Esophagus squamous epithelium (tissue), 5 donors: Measurements from ENCODE around the gene SLC6A19. TPM values are rescaled to one million over a fixed set of nuclear protein-coding genes. Genes with fewer than 3 reads are reported as not detected.

Experiments used
- DNase-seq: peaks from one replicate; lab custom pipeline; 2025; lab: John Stamatoyannopoulos, UW
- H3K27ac ChIP-seq, 4 donors: fragments of 200-600 bp; sonication (generic); one replicate each; pipeline ENCODE4 v1.5.1; 2016 to 2019; ENCODE audit warnings: mild to moderate bottlenecking in 1 of 4
- H3K27me3 ChIP-seq, 4 donors: fragments of 200-600 bp; sonication (generic); 1 replicate in 3 of 4; 2 replicates in 1 of 4; pipeline versions ENCODE4 v1.5.1 to v1.6.0; 2017 to 2021; ENCODE audit warnings: antibody characterized with exemption in 1 of 4
- H3K36me3 ChIP-seq, 3 donors: fragments of 200-600 bp; sonication (generic); one replicate each; pipeline ENCODE4 v1.5.1; 2016 to 2019
- H3K4me1 ChIP-seq, 3 donors: fragments of 200-600 bp; sonication (generic); one replicate each; pipeline ENCODE4 v1.5.1; 2017 to 2019
- H3K4me3 ChIP-seq, 4 donors: fragments of 200-600 bp; sonication (generic); 1 replicate in 3 of 4; 2 replicates in 1 of 4; pipeline ENCODE4 v1.5.1; 2016 to 2019; ENCODE audit warnings: mild to moderate bottlenecking in 2 of 4, moderate library complexity in 1 of 4
- H3K9me3 ChIP-seq, 3 donors: fragments of 200-600 bp; sonication (generic); one replicate each; pipeline ENCODE4 v1.5.1; 2016 to 2019
- POLR2A ChIP-seq, 4 donors: fragments of 450-650 bp; IDR thresholded peaks; one replicate each; pipeline ENCODE4 v1.6.1; 2017; ENCODE audit warnings: antibody characterized with exemption in 4 of 4, mild to moderate bottlenecking in 4 of 4, moderate library complexity in 3 of 4
- WGBS, 2 donors: methylation state at CpG; one replicate each; pipeline ENCODE4 v1.1.5; 2018; 5-methylcytosine and 5-hydroxymethylcytosine counted together
- intact Hi-C: fragments of 100-400 bp; cut with DNase I; formaldehyde crosslinking; loops from one replicate; pipeline ENCODE4 v1.15.0; 2022
- total RNA-seq, 4 donors: library from RNA; depleted of rRNA; stranded (reverse); fragments of >200 nt; gene quantifications; one replicate each; pipeline ENCODE4 v1.1.0, GENCODE V29; 2016
- TF ChIP-seq, protein P1 (sequence below), 6 experiments: fragments of 450-650 bp in 4 of 6; fragments of 200-600 bp in 2 of 6; sonication (generic) in 2 of 6; IDR thresholded peaks; one replicate each; pipeline ENCODE4 v1.5.1; 2016 to 2019; ENCODE audit warnings: antibody characterized with exemption in 6 of 6, mild to moderate bottlenecking in 4 of 6, moderate library complexity in 4 of 6
- donor health status: DM: yes; HTN: yes; CAD: no.

Gene SLC6A19
- total RNA-seq, 4 donors from 2014 or later, result not detected

- 51 to 69% methylated on average over 14 to 18 of the region's 22 CpGs for WGBS, 2 donors
- Histone ChIP-seq H3K9me3 (peaks cover 0 to 19% (median 7%) of the 10 kb centered on the region in 3 donors), H3K4me1 (peaks cover 0 to 7% (median 0%) of the 10 kb centered on the region in 3 donors), H3K4me3 (no peak overlapping the region), H3K27me3 (peaks cover 0 to 29% (median 0%) of the 10 kb centered on the region in 4 donors), H3K36me3 (no peaks in the 10 kb centered on the region), H3K27ac (no peak overlapping the region)
- DNase-seq, result no peak
- intact Hi-C loops, result no loop called here
- no peak for TF ChIP-seq POLR2A (IDR thresholded peaks at IDR 0.05)
- TF ChIP-seq, protein P1, sequence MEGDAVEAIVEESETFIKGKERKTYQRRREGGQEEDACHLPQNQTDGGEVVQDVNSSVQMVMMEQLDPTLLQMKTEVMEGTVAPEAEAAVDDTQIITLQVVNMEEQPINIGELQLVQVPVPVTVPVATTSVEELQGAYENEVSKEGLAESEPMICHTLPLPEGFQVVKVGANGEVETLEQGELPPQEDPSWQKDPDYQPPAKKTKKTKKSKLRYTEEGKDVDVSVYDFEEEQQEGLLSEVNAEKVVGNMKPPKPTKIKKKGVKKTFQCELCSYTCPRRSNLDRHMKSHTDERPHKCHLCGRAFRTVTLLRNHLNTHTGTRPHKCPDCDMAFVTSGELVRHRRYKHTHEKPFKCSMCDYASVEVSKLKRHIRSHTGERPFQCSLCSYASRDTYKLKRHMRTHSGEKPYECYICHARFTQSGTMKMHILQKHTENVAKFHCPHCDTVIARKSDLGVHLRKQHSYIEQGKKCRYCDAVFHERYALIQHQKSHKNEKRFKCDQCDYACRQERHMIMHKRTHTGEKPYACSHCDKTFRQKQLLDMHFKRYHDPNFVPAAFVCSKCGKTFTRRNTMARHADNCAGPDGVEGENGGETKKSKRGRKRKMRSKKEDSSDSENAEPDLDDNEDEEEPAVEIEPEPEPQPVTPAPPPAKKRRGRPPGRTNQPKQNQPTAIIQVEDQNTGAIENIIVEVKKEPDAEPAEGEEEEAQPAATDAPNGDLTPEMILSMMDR (IDR thresholded peaks at IDR 0.05), result no peak
Measured at GRCh38 chr5:1239505-1240251, 38.3 kb downstream of the SLC6A19 start.

GRCh38 chr5:1240496-1241260 lies 39.3 kb downstream of the SLC6A19 start:
- peaks cover 0 to 9% (median 7%) of the 10 kb centered on the region in 3 donors for H3K9me3 ChIP-seq
- DNase-seq, result no peak
- H3K4me1 ChIP-seq, result peaks cover 0 to 7% (median 0%) of the 10 kb centered on the region in 3 donors
- no peak overlapping the region for H3K27ac ChIP-seq
- TF ChIP-seq, protein P1 (IDR thresholded peaks at IDR 0.05), result no peak
- no peak for TF ChIP-seq POLR2A (IDR thresholded peaks at IDR 0.05)
- H3K27me3 ChIP-seq, result peaks cover 0 to 36% (median under 1%) of the 10 kb centered on the region in 4 donors
- WGBS, 2 donors, result 83% methylated on average over 15 to 28 of the region's 29 CpGs
- no peaks in the 10 kb centered on the region for H3K36me3 ChIP-seq
- no peak overlapping the region for H3K4me3 ChIP-seq
- intact Hi-C loops, result no loop called here

DNA sequence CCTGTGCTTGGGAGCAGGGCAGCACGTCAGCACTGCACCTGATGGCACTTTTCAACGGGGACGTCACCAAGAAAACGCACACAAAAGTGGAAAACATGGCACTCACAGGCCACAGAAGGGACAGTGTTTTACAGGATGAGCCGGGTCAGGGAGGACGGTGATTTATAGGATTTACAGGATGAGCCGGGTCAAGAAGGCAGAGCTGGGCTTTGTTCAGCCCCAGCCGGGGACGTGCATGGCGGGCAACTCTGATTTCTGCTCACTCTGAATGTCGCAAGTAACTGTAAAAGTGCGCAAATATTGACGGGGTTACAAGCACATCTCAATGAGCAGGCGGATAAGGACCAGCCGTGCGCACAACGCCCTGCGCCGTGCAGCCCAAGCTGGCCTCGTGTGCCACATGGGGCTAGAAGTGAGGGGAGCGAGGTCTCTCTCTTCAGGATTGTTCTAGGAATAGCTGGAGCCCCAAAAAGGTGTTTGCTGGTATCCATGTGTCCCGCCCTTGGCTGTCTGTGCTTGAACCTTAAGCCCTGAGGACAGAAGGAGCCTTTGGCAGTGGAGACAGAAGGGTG lies 40.2 kb downstream of the SLC6A19 start:
- 78 to 82% methylated on average over 14 to 17 of the region's 22 CpGs for WGBS, 2 donors
- no peaks in the 10 kb centered on the region for H3K36me3 ChIP-seq
- H3K9me3 ChIP-seq, result peaks cover 0 to under 1% (median under 1%) of the 10 kb centered on the region in 3 donors
- peaks cover 0 to 7% (median 0%) of the 10 kb centered on the region in 3 donors for H3K4me1 ChIP-seq
- TF ChIP-seq, protein P1 (IDR thresholded peaks at IDR 0.05), result no peak
- TF ChIP-seq POLR2A (IDR thresholded peaks at IDR 0.05), result no peak
- H3K27ac ChIP-seq, result no peak overlapping the region
- H3K27me3 ChIP-seq, result peaks cover 0 to 46% (median 6%) of the 10 kb centered on the region in 4 donors
- H3K4me3 ChIP-seq, result no peak overlapping the region
- DNase-seq, result no peak
- intact Hi-C loops, result no loop called here

DNA sequence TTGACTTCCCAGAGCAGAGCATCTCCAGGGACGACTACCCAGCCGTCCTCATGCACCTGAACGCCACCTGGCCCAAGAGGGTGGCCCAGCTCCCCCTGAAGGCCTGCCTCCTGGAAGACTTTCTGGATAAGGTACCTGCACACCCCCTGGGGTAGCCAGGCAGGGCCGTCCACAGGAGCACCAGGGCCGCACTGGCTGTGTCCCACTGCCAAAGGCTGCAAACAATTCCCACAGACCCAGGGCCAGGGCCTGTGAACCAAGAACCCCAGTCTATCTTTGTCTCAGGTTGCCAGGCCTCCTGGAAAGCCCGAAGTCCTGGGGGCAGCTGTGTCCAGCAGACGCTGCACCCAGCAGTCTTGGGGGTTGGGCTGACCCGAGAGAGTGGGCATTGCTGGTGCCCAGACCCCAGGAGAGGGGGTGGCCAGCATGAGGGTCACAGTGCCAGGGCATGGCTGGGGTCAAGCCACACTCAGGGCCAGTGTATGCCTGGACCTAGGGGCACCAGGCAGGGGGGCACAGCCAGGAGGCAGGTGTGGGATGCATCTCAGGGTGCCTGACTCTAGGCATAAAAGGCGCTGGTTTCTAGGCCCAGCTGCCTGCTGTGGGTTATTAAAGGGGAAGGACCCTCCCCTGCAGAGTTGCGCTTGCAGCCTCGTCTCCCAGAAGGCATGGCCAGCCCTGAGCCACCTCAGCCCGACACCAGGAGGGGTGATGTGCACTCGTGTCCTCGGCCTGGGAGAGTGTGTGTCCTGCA lies 41.5 kb downstream of the SLC6A19 start:
- 70% methylated on average over 2 of the region's 14 CpGs; no CpG with 5 or more reads in 1 of the 2 donors for WGBS, 2 donors
- Histone ChIP-seq H3K4me1 (peaks cover 0 to 7% (median 0%) of the 10 kb centered on the region in 3 donors), H3K27ac (no peak overlapping the region), H3K36me3 (no peaks in the 10 kb centered on the region), H3K4me3 (no peak overlapping the region), H3K9me3 (no peaks in the 10 kb centered on the region), H3K27me3 (peaks cover 0 to 59% (median 6%) of the 10 kb centered on the region in 4 donors)
- no peak for DNase-seq
- no peak for TF ChIP-seq POLR2A (IDR thresholded peaks at IDR 0.05)
- TF ChIP-seq, protein P1 (IDR thresholded peaks at IDR 0.05), result no peak
- intact Hi-C loops, result no loop called here
